ENCODE measurements around the gene FARSA. TPM values are rescaled to one million over a fixed set of nuclear protein-coding genes. Genes with fewer than 3 reads are reported as not detected.
"Not testable (repeated sequence)": the region's sequence is repeated elsewhere in the genome, so short reads cannot be mapped to it uniquely, and the experiment has no call there.

Gene FARSA
- total RNA-seq, 4 donors from 2014 or later: 4.6 to 47.8 (median 20.5) TPM

- peak; percentile 37 to 63 for TF ChIP-seq POLR2A (IDR thresholded peaks at IDR 0.05)
- TF ChIP-seq, protein P1, sequence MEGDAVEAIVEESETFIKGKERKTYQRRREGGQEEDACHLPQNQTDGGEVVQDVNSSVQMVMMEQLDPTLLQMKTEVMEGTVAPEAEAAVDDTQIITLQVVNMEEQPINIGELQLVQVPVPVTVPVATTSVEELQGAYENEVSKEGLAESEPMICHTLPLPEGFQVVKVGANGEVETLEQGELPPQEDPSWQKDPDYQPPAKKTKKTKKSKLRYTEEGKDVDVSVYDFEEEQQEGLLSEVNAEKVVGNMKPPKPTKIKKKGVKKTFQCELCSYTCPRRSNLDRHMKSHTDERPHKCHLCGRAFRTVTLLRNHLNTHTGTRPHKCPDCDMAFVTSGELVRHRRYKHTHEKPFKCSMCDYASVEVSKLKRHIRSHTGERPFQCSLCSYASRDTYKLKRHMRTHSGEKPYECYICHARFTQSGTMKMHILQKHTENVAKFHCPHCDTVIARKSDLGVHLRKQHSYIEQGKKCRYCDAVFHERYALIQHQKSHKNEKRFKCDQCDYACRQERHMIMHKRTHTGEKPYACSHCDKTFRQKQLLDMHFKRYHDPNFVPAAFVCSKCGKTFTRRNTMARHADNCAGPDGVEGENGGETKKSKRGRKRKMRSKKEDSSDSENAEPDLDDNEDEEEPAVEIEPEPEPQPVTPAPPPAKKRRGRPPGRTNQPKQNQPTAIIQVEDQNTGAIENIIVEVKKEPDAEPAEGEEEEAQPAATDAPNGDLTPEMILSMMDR (IDR thresholded peaks at IDR 0.05): no peak
- Histone ChIP-seq H3K36me3 (no peaks in the 10 kb centered on the region), H3K4me1 (no peaks in the 10 kb centered on the region), H3K4me3 (peak within 1 kb of the TSS; percentile 59 to 80), H3K27ac (peak within 1 kb of the TSS; percentile 84 to 95), H3K27me3 (no peaks in the 10 kb centered on the region), H3K9me3 (no peaks in the 10 kb centered on the region)
- DNase-seq: peak; percentile 61 to 81
- intact Hi-C loops (cut with DNase I; ENCODE audit: low total_unique reads): no loop called here
These were observed 23.2 kb upstream of the FARSA start, which contains the start of gene GADD45GIP1 for GRCh38 chr19:12956446-12957388. GADD45GIP1 (minus strand) TSS chr19:12957223; CDS start chr19:12957212, 11 bp downstream.

DNA sequence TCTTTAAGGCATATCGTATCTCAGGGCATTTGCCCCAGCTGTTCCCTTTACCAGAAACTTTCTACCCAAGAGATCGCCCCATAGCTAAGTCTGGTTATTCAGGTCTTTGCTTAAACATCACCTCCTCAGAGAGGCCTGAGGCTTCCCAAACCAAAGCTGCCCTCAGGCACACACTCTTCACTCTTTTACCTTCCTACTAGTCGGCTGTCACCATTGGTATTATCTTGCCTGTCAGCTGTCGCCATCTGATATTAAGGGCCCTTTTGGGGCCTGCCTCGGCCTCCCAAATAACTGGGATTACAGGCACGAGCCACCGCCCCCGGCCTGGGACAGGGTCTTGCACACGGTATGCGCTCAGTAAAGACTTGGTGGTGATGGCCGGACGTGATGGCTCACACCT is 22.5 kb upstream of the FARSA start:
- Histone ChIP-seq H3K27me3 (no peaks in the 10 kb centered on the region), H3K9me3 (no peaks in the 10 kb centered on the region), H3K27ac (peak overlapping the region in 1 of 2 donors; percentile 95), H3K4me1 (no peaks in the 10 kb centered on the region), H3K4me3 (peak overlapping the region; percentile 59 to 80), H3K36me3 (no peaks in the 10 kb centered on the region)
- intact Hi-C loops (cut with DNase I; ENCODE audit: low total_unique reads): no loop called here
- DNase-seq: no peak
- TF ChIP-seq POLR2A (IDR thresholded peaks at IDR 0.05): no peak
- TF ChIP-seq, protein P1 (IDR thresholded peaks at IDR 0.05): no peak

DNA sequence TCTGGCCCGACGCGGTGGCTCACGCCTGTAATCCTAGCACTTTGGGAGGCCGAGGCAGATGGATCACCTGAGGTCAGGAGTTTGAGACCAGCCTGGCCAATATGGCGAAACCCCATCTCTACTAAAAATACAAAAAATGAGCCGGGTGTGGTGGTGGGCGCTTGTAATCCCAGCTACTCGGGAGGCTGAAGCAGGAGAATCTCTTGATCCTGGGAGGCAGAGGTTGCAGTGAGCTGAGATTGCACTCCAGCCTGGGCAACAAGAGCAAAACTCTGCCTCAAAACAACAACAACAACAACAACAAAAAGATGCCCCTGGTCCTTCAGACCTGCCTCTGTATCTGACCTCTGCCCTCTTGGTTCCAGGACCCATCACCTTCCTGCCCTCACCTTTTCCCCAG is 22.1 kb upstream of the FARSA start:
- H3K4me3 ChIP-seq; intact Hi-C loops (cut with DNase I; ENCODE audit: low total_unique reads); H3K9me3 ChIP-seq; H3K36me3 ChIP-seq; H3K27me3 ChIP-seq; H3K4me1 ChIP-seq; DNase-seq; H3K27ac ChIP-seq: not testable (repeated sequence)

DNA sequence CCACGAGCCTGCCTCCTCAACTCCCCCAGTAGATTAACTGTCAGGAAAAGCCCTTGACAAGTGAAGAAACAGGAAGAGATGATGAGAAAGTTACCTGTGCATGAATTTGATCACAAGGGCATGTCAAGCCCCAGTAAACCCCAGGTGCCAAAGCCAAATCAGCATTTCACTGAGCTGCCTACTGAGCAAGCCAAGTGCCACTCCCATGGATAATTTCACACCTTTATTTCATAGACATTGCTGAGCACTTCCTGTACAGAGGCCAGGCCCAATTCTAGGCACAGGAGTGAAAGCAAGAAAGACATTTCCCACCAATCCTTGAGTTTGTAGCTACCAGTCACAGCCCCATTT is 21.1 kb upstream of the FARSA start:
- Histone ChIP-seq H3K4me3 (no peak overlapping the region), H3K27ac (no peak overlapping the region), H3K9me3 (no peaks in the 10 kb centered on the region), H3K36me3 (no peaks in the 10 kb centered on the region), H3K4me1 (no peaks in the 10 kb centered on the region), H3K27me3 (no peaks in the 10 kb centered on the region)
- DNase-seq: no peak
- intact Hi-C loops (cut with DNase I; ENCODE audit: low total_unique reads): no loop called here
- no peak for TF ChIP-seq POLR2A (IDR thresholded peaks at IDR 0.05)
- TF ChIP-seq, protein P1 (IDR thresholded peaks at IDR 0.05): no peak

DNA sequence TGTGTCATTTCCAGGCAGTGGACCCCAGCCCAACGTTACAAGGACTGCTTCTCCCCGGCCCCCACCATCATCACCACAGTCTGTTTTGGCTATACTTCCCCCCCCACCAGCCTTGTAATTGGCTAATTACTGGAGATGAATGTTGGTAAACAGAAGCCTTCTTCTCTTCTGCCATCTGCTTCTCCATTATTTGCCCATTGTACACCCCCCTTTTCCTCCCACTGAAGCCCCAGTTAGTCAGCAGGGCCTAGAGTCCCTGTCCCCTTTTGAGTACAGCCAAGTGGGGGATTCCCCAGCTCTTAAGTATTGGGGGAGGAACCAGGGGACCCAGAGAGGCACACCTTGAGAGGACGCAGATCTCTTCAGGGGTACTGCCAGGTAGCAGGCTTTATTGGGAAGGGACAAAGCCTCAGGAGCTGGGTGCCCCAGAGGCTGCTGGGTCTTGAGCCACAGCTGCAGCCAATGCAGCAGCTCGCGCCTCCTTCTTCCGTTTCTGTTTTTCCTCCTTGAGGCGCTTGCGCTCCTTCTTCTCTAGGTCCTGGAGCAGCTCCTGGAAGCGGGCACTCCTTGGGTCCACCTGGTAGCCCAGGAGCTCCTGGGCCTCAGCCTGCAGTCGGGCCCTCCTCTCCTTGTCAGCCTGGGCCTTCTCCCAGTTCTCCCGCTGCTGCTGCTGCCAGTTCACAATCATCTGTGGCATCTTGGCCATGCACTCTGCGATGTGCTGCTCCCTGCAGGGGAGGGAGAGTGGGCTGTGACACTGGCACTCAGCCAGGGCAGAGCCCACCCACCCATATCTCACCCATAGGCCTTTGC is 20.5 kb upstream of the FARSA start:
- Histone ChIP-seq H3K9me3 (no peaks in the 10 kb centered on the region), H3K4me3 (no peak overlapping the region), H3K27ac (no peak overlapping the region), H3K27me3 (no peaks in the 10 kb centered on the region), H3K4me1 (no peaks in the 10 kb centered on the region), H3K36me3 (no peaks in the 10 kb centered on the region)
- no peak for DNase-seq
- TF ChIP-seq, protein P1 (IDR thresholded peaks at IDR 0.05): no peak
- intact Hi-C loops (cut with DNase I; ENCODE audit: low total_unique reads): no loop called here

Data from uterus (tissue), 4 donors.